GM12891 (cell line): ENCODE measurements around the gene FGFR2.

ENCODE experiments used
- DNase-seq: peaks from one replicate; pipeline ENCODE4 v3.0.0; 2011; ENCODE audit warnings: low spot score; ENCODE audit not compliant: insufficient read length
- FAIRE-seq: peaks from 2 replicates; lab custom pipeline; 2011; peaks lifted over from hg19 to GRCh38; lab: Jason Lieb, UNC
- PAX5 ChIP-seq: IDR thresholded peaks from 2 replicates; pipeline ENCODE4 v1.6.1; 2011; ENCODE audit warnings: low read length, moderate library complexity, mild to moderate bottlenecking; ENCODE audit not compliant: insufficient read depth, severe bottlenecking
- POLR2A ChIP-seq: IDR thresholded peaks from 2 replicates; pipeline ENCODE4 v1.6.1; 2011; ENCODE audit warnings: low read depth, low read length, control low read depth
- POLR2AphosphoS5 ChIP-seq: IDR thresholded peaks from 2 replicates; pipeline ENCODE4 v1.6.1; 2011; ENCODE audit warnings: low read depth, low read length, control low read depth
- POU2F2 ChIP-seq: IDR thresholded peaks from 2 replicates; pipeline ENCODE4 v1.6.1; 2011; ENCODE audit warnings: low read depth, mild to moderate bottlenecking, control low read depth, low read length, moderate library complexity
- SPI1 ChIP-seq: IDR thresholded peaks from 2 replicates; pipeline ENCODE4 v1.6.1; 2011; ENCODE audit warnings: low read depth, low read length, control low read depth
- TAF1 ChIP-seq: IDR thresholded peaks from 2 replicates; pipeline ENCODE4 v1.6.1; 2011; ENCODE audit warnings: low read depth, low read length, control low read depth

Gene FGFR2

GRCh38 chr10:121577568-121577967 is 20.7 kb downstream of the FGFR2 start:
- no peak for DNase-seq
- no peak for FAIRE-seq

GRCh38 chr10:121576139-121576538 is 22.1 kb downstream of the FGFR2 start:
- TF ChIP-seq POU2F2 (no peak), SPI1 (no peak), POLR2A (no peak), POLR2AphosphoS5 (no peak), TAF1 (no peak), PAX5 (no peak)
- no peak for DNase-seq
- FAIRE-seq: no peak

More at GRCh38 chr10:121577568-121577967, 20.7 kb downstream of the FGFR2 start:
- TF ChIP-seq POLR2A (no peak), POU2F2 (no peak), SPI1 (no peak), TAF1 (no peak), PAX5 (no peak), POLR2AphosphoS5 (no peak)

GRCh38 chr10:121574519-121575166 is 23.6 kb downstream of the FGFR2 start:
- DNase-seq (no peak), FAIRE-seq (no peak)
- TF ChIP-seq TAF1 (no peak), PAX5 (no peak), POLR2A (no peak), SPI1 (no peak), POLR2AphosphoS5 (no peak)

- TF ChIP-seq SPI1: no peak
- TF ChIP-seq POU2F2: no peak
- FAIRE-seq: no peak
- no peak for DNase-seq
These were observed 24.7 kb downstream of the FGFR2 start for GRCh38 chr10:121573538-121573941.

GRCh38 chr10:121572859-121573537 is 25.2 kb downstream of the FGFR2 start:
- FAIRE-seq: no peak
- DNase-seq: no peak
- no peak for TF ChIP-seq SPI1

GRCh38 chr10:121570315-121570714 is 27.9 kb downstream of the FGFR2 start:
- TF ChIP-seq PAX5: no peak
- TF ChIP-seq POU2F2: no peak
- TF ChIP-seq POLR2A: no peak
- TF ChIP-seq SPI1: no peak
- no peak for TF ChIP-seq POLR2AphosphoS5
- no peak for TF ChIP-seq TAF1
- no peak for FAIRE-seq
- DNase-seq: no peak

- TF ChIP-seq POLR2AphosphoS5: no peak
- TF ChIP-seq SPI1: no peak
- no peak for TF ChIP-seq POLR2A
- no peak for TF ChIP-seq POU2F2
- TF ChIP-seq PAX5: no peak
- no peak for TF ChIP-seq TAF1
- no peak for FAIRE-seq
- no peak for DNase-seq
These were observed 30.0 kb downstream of the FGFR2 start for GRCh38 chr10:121568275-121568674.

- FAIRE-seq (no peak), DNase-seq (no peak)
- no peak for TF ChIP-seq SPI1
- TF ChIP-seq POLR2AphosphoS5: no peak
- TF ChIP-seq TAF1: no peak
- no peak for TF ChIP-seq PAX5
- TF ChIP-seq POLR2A: no peak
- TF ChIP-seq POU2F2: no peak
These were observed 30.7 kb downstream of the FGFR2 start for GRCh38 chr10:121567569-121567968.

- no peak for FAIRE-seq
- TF ChIP-seq SPI1: no peak
- no peak for TF ChIP-seq POU2F2
- no peak for TF ChIP-seq POLR2A
- no peak for TF ChIP-seq PAX5
- TF ChIP-seq POLR2AphosphoS5: no peak
- TF ChIP-seq TAF1: no peak
- DNase-seq: no peak
These were observed 31.5 kb downstream of the FGFR2 start for GRCh38 chr10:121566755-121567154.

GRCh38 chr10:121559326-121560026 is 38.8 kb downstream of the FGFR2 start:
- TF ChIP-seq POLR2A (no peak), TAF1 (no peak), POU2F2 (no peak), PAX5 (no peak), SPI1 (no peak), POLR2AphosphoS5 (no peak)
- no peak for FAIRE-seq
- no peak for DNase-seq
